HG02610 (cell line): Measurements from ENCODE around the gene TMEM250.

Source experiments
- ATAC-seq: cut with Tn5 transposase; IDR thresholded peaks from one replicate; pipeline ENCODE4 v1.9.1; 2021; ENCODE audit warnings: mild to moderate bottlenecking, moderate library complexity; ENCODE audit not compliant: unreplicated experiment

The TMEM250 gene

GRCh38 chr9:136096505-136097001, 22.1 kb downstream of the TMEM250 start:
- ATAC-seq = no peak

DNA sequence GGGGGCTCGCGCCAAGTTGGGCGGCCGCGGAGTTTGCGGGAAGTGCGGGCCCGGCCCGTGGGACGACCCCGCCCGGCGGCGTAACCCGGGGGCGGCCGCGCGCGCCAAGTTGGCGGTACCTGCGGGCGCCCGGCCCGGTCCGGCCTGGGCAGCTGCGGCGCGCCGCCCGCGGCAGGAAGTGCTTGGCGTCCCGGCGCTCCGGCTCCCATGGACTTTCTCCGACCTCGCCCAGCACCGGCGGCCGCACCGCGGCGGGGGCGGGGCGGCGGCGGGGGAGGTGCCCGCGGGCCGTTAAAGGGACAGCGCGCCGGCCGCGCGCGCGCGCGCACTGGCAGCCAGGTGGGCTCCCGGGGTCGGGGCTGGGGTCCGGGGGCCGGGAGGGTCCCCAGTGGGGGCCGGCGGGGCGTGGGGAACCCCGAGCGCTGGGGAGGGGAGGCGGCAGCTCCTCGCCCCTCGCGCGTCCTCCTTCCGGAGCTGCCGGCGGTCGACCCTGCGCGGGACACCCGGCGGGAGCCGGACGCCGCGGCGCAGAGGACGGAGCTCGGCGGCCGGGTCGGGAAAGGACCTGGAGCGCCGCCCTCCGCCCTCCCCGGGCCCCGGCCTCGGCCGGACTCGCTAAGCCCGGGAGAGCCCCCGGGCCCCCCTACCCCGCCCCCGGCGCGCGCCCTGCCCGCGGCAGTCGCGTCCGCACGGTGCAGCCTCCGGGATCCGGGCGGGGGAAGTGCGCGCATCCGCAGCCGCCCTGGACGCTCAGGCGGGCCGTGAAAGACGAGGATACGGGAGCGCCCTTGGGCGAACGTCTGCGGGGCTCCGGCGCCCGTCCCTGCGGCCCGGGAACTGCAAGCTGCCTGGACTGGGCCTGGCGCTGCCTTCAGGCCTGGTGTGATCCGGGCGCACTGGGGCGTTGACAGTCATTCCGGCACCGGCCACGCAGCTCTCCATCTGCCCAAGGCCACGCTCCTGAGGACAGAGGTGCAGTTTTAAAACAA, 23.3 kb downstream of the TMEM250 start, which contains the start of gene NACC2:
Gene NACC2, minus strand, starts transcription at position 220 of the 989 bp plus-strand sequence. CDS start 44,768 bp downstream, outside the sequence.
- ATAC-seq = no peak

GRCh38 chr9:136093995-136094881, 24.4 kb downstream of the TMEM250 start:
- no peak for ATAC-seq

GRCh38 chr9:136093346-136093986, 25.2 kb downstream of the TMEM250 start:
- no peak for ATAC-seq

GRCh38 chr9:136092741-136093140, 25.9 kb downstream of the TMEM250 start:
- no peak for ATAC-seq

DNA sequence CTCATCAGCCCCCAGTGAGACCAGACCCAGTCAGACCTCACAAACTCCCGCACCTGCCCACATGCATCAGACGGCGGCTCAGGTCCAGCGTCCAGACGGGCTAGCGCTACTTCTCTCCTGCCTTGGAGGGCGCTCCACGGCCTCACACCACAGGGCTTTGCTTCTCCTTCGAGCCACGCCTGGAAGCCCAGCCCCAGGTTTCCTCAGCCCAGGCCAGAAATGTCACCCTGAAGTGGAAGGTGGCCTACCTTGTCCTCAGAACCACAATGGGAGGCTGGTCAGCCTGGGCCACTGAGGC, 26.4 kb downstream of the TMEM250 start:
- ATAC-seq = no peak

DNA sequence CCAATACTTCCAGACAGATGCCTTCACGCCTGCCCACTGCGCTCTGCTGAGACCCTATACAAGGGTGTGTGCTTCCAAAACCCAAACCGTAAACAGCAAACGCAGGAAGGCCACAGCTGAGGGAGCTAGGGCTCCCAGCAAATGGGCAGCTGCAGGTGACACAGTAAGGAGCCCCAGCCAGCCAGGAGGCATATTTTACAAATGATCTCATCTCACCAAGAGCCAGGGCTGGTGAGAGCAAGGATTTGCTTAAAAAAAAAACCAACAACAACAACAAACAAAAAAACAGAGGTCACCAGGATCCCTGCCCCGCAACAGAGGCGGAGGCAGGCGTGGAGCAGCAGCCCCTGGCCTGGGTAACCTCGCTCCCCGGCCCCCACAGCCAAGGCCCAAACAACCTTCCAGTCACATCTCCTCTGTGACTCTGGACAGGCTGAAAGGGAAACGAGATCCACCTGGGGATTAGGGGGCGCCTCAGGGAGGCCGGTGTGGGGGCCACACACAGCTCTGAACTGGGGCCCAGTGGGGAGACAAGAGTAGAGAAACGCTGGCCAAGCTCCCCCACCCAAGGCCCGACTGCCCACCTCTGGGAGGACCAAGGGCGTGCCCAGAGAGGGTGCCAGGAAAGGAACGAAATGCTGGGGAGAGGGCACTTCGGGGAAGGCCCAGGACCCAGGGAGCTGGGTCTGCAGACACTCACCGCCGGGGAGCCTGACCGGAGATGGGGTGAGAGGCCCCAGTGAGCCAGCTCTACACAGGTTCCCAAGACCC, 26.9 kb downstream of the TMEM250 start:
- no peak for ATAC-seq

- no peak for ATAC-seq
These were observed 27.7 kb downstream of the TMEM250 start for GRCh38 chr9:136090768-136091581.

DNA sequence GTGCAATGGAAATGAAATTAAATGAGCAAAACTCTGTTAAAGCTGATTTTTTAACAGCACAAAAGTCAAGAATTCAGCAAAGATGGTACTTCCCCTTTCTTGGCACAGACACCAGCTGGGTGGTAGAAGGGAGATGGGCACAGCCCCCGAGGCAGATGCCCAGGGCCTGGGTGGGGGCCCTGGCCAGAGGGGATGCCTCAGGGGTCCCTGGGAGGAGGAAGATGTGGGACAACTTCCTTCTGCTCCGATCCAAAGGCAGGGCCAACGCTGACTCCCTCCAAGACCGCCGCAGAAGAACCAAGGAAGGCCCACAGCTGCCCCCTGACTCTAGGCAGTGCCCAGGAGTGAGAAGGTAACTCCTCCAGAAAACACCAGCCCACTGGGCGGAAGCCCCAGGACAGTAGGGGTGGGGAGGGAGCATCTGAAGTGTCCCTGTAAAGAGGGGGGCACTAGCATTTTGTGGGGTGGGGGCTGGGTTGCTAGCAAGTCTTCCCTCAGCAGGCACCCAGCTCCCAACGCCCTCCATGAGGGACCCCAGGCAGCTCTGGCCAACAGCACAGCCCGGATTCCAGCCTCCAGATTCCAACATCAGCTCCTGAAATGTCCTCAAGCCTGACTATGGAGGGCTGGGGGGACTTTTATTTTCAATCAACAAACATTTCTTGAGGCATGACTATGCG, 28.5 kb downstream of the TMEM250 start:
- no peak for ATAC-seq

DNA sequence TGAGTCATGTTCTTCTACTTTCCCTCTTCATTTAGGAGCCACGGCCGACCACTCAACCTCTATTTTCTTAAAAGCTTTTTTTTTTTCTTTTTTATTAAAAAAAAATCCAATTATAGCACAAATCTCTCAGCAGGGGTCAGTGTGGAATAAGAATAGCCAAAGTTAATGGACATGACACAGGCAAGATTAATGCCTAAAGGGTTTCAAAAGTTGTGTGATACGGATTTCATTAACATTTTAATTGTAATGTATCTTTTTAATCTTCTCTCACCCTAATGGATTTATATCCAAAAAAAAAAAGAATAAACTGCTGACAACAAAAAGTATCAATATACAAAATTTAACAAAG, 29.0 kb downstream of the TMEM250 start:
- no peak for ATAC-seq

DNA sequence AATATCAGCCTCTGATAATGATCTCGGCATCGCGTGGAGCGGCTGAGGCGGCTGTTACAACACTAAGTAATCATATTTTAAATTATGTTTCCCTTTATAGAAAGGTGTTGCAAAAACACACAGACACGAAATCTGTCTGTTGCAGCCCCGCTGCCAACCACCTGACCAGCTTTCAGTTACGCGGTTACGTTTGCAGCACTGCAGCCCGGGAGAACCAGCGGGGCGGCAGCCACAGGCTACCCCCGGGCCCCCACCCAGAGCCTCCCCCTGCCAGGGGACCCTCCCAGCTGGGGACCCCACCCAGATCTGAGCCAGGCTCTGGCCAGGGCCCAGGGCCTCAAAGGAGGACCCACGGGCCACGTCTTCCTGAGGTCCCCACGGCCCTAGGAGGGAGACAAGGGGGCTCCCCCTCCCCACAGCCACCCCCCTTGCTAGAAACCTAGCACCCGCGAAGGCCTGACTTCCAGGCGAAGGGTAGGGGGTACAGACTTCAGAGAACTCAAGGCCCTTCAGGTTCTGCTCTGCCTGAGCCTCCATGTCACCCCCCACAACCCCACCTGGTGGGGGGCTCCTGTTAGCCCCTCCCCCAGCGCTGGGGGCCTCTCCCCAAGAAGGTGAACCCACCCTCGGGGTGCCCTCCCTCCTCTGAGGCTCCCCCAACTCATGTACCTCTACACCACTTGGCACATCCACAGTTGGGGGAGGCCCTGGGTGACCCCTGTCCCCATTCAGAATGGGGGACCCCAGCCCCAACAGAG, 29.6 kb downstream of the TMEM250 start:
- no peak for ATAC-seq

- no peak for ATAC-seq
These were observed 30.2 kb downstream of the TMEM250 start for GRCh38 chr9:136088481-136088938.

GRCh38 chr9:136087741-136088480, 30.8 kb downstream of the TMEM250 start:
- no peak for ATAC-seq

GRCh38 chr9:136086951-136087740, 31.5 kb downstream of the TMEM250 start:
- no peak for ATAC-seq

DNA sequence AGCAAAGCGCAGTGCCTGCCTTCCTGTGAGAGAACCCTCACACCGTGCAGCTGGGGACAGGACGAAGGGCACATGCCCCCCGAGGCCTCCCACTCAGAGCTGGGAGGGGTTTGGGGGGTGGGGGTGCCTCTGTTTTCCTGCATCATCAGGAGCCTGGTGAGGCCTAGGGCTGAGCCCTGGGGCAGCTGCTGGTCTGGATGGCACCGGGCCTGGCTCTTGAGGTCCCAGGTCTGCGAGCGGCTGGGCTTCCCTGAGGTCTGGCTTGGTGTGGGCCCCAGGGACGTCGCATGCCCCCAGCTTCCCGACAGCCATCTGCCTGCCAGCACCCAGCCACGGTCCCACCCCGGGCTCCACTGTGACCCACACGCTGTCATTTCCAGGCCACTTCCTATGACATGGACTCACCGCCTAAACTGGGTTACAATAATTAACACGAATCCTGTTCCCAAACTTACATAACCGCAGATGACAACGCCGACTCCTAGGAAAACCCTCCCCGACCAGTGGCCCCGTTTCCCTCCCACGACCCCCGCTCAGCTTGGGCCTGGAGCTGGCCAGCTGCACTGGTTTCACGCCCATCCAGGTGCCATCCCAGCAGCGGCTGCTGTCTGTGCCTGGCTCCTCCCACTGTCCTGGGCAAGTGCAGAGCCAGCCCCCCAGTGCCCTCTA, 32.3 kb downstream of the TMEM250 start:
- no peak for ATAC-seq

GRCh38 chr9:136085815-136086212, 32.9 kb downstream of the TMEM250 start:
- no peak for ATAC-seq
